ENCODE measurements around the gene DYNC1LI1. TPM values are rescaled to one million over a fixed set of nuclear protein-coding genes. Genes with fewer than 3 reads are reported as not detected.

The DYNC1LI1 gene
- total RNA-seq, 1 donor from 2014 or later = 69.2 TPM

DNA sequence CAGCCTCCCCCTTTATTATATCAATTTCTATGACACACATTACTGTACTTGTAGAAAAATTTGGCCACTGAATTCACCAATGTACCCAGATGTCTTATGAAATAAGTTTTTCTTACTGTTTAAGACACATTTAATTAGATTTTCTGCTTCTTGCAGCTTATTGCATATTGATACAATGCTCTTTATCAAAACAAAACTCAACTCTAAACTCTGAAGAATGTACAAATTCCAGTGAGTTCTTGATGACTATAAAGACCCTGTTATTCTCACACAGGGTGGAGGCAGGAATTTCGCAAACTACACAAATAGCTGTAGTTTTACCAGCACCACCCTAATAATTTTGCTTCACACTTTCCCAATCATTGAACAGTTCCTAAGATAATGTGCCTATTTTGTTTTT lies 90.1 kb downstream of the DYNC1LI1 start:
- peaks cover 8% of the 10 kb centered on the region for H3K4me1 Mint-ChIP-seq (ENCODE audit: low read depth)
- H3K27ac Mint-ChIP-seq (ENCODE audit: unreplicated experiment) = no peak overlapping the region
- DNase-seq (ENCODE audit: low spot score) = no peak
- no peak overlapping the region for H3K4me3 Mint-ChIP-seq (ENCODE audit: unreplicated experiment)
- peaks cover 20% of the 10 kb centered on the region for H3K36me3 Mint-ChIP-seq (ENCODE audit: low read depth)
- H3K9me3 Mint-ChIP-seq (ENCODE audit: low read depth) = no peaks in the 10 kb centered on the region
- TF ChIP-seq, protein P1, sequence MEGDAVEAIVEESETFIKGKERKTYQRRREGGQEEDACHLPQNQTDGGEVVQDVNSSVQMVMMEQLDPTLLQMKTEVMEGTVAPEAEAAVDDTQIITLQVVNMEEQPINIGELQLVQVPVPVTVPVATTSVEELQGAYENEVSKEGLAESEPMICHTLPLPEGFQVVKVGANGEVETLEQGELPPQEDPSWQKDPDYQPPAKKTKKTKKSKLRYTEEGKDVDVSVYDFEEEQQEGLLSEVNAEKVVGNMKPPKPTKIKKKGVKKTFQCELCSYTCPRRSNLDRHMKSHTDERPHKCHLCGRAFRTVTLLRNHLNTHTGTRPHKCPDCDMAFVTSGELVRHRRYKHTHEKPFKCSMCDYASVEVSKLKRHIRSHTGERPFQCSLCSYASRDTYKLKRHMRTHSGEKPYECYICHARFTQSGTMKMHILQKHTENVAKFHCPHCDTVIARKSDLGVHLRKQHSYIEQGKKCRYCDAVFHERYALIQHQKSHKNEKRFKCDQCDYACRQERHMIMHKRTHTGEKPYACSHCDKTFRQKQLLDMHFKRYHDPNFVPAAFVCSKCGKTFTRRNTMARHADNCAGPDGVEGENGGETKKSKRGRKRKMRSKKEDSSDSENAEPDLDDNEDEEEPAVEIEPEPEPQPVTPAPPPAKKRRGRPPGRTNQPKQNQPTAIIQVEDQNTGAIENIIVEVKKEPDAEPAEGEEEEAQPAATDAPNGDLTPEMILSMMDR (IDR thresholded peaks at IDR 0.05) = no peak
- no peaks in the 10 kb centered on the region for H3K27me3 Mint-ChIP-seq (ENCODE audit: low read depth)

Small RNA genes within 50 kb of the gene (microRNA-seq; reads per million reads assigned to microRNA genes)
- not detected for gene MIR548AY (ENCODE audit: borderline number of aligned reads)

Other genes with a start within 250 kb of the DYNC1LI1 start
- gene CMTM7, start 179.0 kb downstream of the DYNC1LI1 start, total RNA-seq = 8.8 to 10.6 TPM (median 9.3 TPM) in 3 replicates
- 51.8 to 59.0 TPM (median 54.0 TPM) in 3 replicates for gene CMTM6, start 68.0 kb downstream of the DYNC1LI1 start, total RNA-seq
- 43.6 to 58.0 TPM (median 49.1 TPM) in 3 replicates for gene CNOT10, start 114.3 kb upstream of the DYNC1LI1 start, total RNA-seq
- gene TRIM71, start 247.1 kb upstream of the DYNC1LI1 start, total RNA-seq = 0.05 to 0.17 TPM (median 0.08 TPM) in 3 replicates

All from chondrocyte (in vitro differentiated cells).